GM10266 (cell line): ENCODE measurements around the gene SLC10A4.

Experiments
- DNase-seq: peaks from one replicate; pipeline ENCODE4 v3.0.0; 2012; ENCODE audit errors: extremely low spot score
- TF ChIP-seq, protein P1 (sequence below): IDR thresholded peaks from 2 replicates; pipeline ENCODE4 v1.5.1; 2012; ENCODE audit warnings: mild to moderate bottlenecking, low read depth; ENCODE audit not compliant: control insufficient read depth, insufficient read depth; ENCODE audit errors: missing control alignments

SLC10A4 gene

GRCh38 chr4:48518143-48518542, 35.0 kb downstream of the SLC10A4 start:
- TF ChIP-seq, protein P1, sequence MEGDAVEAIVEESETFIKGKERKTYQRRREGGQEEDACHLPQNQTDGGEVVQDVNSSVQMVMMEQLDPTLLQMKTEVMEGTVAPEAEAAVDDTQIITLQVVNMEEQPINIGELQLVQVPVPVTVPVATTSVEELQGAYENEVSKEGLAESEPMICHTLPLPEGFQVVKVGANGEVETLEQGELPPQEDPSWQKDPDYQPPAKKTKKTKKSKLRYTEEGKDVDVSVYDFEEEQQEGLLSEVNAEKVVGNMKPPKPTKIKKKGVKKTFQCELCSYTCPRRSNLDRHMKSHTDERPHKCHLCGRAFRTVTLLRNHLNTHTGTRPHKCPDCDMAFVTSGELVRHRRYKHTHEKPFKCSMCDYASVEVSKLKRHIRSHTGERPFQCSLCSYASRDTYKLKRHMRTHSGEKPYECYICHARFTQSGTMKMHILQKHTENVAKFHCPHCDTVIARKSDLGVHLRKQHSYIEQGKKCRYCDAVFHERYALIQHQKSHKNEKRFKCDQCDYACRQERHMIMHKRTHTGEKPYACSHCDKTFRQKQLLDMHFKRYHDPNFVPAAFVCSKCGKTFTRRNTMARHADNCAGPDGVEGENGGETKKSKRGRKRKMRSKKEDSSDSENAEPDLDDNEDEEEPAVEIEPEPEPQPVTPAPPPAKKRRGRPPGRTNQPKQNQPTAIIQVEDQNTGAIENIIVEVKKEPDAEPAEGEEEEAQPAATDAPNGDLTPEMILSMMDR: no peak
- no peak for DNase-seq

GRCh38 chr4:48526406-48526805, 43.3 kb downstream of the SLC10A4 start:
- no peak for DNase-seq
- TF ChIP-seq, protein P1: no peak

GRCh38 chr4:48538358-48538757, 55.2 kb downstream of the SLC10A4 start:
- TF ChIP-seq, protein P1: no peak
- no peak for DNase-seq
